ENCODE measurements around the gene HSPA1L.

DNA sequence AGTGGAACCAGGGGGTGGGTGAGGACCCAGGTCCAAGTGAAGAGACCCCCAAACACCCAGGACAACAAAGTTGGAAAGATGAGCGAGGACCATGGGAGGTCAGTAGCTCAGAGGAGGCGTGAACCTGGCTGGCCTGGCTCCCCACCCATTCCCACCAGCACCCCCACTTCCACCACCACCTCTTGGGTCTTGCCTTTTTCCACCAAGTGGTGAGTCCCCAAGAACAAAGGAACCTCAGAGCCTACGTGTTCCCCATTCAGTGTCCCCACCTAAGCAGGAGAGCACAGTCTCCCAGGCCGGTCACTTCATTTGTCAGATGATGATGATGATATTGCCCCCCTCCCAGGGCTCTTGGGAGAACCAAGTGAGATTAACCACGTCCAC lies 37.4 kb downstream of the HSPA1L start:
- no peak for TF ChIP-seq POLR2AphosphoS5 (IDR thresholded peaks at IDR 0.05)
- TF ChIP-seq, protein P1, sequence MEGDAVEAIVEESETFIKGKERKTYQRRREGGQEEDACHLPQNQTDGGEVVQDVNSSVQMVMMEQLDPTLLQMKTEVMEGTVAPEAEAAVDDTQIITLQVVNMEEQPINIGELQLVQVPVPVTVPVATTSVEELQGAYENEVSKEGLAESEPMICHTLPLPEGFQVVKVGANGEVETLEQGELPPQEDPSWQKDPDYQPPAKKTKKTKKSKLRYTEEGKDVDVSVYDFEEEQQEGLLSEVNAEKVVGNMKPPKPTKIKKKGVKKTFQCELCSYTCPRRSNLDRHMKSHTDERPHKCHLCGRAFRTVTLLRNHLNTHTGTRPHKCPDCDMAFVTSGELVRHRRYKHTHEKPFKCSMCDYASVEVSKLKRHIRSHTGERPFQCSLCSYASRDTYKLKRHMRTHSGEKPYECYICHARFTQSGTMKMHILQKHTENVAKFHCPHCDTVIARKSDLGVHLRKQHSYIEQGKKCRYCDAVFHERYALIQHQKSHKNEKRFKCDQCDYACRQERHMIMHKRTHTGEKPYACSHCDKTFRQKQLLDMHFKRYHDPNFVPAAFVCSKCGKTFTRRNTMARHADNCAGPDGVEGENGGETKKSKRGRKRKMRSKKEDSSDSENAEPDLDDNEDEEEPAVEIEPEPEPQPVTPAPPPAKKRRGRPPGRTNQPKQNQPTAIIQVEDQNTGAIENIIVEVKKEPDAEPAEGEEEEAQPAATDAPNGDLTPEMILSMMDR (IDR thresholded peaks at IDR 0.05), result no peak
